Amygdala (tissue), 56 donors: ENCODE results near the gene PLEKHF1.
"Not testable (repeated sequence)": the region's sequence is repeated elsewhere in the genome, so short reads cannot be mapped to it uniquely, and the experiment has no call there.

Experiments
- DNase-seq, 56 donors: peaks; one replicate each; lab custom pipeline; 2025; lab: John Stamatoyannopoulos, UW

PLEKHF1 gene

DNA sequence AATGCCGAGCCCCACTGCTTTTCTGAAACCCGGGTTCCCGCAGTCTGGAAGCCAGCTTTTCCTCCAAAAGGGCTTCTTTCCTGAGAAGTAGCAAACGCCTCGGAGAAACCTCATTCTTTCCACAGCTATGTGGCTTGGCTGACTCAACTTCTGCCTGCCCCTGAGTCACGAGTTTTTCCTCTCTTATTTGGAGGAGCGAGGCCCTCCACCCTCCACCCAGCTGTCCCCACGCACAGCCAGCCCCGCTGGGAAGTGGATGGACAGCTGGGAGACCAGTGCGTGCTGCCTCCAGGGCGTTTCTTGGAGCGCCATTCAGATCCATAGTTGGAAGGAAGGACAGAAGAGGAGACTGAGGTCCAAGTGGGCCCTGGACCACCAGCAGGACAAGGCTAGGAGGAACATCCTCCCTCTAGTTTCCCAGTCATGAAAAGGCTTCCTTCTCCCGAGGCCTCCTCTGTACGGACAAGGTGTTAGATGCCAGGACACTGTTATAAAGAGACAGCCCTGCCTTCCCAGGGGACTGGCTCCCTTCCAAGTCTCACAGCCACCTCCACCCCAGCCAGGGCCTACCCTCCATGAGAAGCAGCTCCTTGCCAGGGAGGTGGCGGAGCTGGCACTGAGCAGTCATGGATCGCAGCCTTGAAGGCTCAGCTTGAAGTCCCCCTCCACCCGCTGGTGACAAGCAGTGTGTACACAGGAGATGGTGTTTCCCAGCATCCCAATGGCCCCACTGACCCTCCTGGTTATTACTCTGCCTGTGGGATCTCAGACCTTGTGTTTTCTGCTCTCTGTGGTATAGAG, 2.5 kb upstream of the PLEKHF1 start:
- peak in 8 of 56 donors; percentile 16 to 47 (median 32) for DNase-seq

GRCh38 chr19:29663861-29664752, 1.2 kb upstream of the PLEKHF1 start:
- no peak for DNase-seq

DNA sequence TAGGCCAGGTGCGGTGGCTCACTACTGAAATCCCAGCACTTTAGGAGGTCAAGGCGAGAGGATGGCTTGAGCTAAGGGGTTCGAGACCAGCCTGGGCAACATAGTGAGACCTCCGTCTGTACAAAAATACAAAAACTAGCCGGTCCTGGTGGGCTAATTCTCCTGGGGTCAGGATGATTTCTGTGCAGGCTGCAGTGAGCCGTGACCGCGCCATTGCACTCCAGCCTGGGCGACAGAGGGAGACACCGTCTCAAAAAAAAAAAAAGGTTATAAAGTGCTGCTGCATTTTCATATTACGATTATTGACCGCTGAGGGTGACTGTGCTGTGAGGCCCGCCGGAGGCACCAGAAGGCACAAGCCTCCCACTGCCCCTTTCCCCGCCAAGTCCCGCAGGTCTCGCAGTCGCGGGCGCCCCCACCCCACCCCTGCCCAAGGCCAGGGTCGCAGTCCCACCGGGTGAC, 477 bp upstream of the PLEKHF1 start:
- DNase-seq: no peak

DNA sequence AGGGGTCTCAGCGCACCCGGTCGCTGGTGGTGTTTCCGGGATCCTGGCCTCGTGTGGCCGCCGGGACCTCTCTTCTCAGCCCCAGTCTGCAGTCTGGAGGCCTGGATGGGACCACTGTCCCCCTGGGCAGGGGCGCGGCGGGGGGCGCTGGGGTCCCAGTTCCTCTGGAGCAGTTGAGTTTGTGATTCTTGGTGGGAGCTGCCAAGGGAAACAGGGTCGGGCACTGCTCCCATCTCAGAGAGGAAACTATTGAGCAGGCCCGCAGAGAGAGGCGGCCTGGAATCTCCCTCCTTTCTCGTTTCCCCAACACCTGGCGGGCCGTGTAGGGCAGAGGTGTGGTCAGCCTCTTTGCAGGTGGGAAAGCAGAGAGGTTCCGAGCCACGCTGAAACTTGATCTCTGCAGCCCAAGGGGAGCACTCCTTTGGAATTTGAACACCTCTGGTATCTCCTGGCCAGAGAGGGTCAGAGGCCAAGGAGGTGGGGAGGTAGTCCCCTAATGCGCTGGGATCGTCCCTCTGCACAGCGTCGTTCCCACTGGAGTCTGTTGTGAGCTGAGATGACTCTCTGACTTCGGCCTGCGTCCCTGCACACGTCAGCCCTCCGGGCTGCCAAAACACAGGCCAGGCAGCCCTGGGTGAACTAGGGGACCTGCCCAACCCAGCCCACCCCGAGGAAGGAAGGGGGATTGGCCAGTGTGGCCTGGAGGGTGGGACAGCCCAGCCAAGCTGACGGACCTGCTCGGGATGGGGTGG, 741 bp downstream of the PLEKHF1 start:
- peak in 2 of 56 donors; percentile 21 to 43 for DNase-seq

- DNase-seq: peak in 3 of 56 donors; percentile 15 to 46 (median 45)
These were observed 1.5 kb downstream of the PLEKHF1 start for GRCh38 chr19:29666578-29667386.

DNA sequence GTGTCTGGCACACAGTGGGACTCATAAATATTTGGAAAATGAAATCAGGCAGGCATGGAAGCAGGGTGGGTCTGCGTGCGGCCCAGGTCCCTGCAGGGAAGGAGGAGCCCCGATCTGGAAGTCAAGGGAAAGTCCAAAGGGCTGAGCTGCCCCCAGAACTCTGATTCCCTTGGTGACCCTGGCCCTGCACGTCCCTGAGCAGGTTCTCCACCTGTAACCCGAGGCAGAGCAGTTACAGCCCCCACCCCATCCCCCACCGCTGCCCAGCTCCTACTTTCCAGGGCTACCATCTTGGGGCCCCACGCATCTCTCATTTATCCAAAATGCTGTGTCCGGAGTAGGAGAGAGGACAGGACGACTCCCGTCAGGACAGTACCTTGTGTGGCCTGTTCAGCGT, 2.1 kb downstream of the PLEKHF1 start:
- DNase-seq: no peak

GRCh38 chr19:29667901-29668341, 2.7 kb downstream of the PLEKHF1 start:
- no peak for DNase-seq

- no peak for DNase-seq
These were observed 3.7 kb downstream of the PLEKHF1 start for GRCh38 chr19:29668746-29669609.

DNA sequence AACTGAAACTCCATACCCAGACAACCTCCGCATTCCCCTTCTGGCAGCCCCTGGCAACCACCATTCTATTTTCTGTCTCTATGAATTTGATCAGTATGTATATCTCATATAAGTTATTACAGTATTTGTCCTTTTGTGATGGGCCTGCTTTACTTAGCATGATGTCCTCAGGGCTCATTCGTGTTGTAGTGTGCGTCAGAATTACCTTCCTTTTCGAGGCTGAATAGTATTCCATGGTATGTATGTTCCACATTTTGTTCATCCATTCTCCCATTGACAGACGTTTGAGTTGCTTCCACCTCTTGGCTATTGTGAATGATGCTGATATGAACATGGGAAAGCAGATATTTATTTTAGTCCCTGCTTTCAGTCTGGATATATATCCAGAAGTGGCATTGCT, 5.0 kb downstream of the PLEKHF1 start:
- DNase-seq: no peak

- not testable (repeated sequence) for DNase-seq
These were observed 5.7 kb downstream of the PLEKHF1 start for GRCh38 chr19:29671026-29671392.

DNA sequence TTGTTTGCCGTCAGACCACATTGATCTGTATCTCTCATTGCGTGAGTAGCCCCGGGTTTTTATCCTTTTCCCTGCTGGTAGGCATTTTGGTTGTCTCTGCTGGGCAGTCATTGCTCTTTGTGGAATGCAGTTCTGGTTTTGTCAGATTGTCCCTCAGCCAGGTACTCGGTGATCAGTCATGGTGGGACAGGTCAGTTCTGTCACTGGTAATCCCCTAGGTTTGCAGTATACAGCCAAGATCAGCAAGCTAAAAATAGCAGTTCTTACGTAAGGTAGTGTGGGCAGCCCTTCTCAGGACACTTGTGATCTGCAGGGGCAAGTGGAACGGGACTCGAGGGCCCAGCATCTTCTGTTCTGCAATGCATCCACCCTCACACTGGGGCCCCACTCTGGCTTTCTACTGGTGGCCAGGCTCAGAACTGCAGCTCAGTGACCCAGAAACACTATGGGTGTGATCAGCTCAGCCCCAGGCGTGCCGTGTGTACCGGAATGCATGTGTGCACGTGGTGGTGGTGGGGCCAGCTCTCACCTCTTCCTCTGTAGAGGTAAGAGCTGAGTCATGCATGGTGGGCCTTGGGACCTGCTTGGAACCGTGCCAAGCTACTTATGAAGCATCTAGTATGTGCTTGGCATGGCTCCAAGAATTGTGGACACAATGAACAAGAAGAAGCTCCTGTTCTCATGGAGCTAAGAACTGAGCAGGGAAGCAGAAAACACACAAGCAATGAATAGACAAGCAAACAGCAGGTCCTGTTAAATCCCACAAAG, 6.3 kb downstream of the PLEKHF1 start:
- peak in 1 of 56 donors; percentile 84 for DNase-seq

- no peak for DNase-seq
These were observed 7.2 kb downstream of the PLEKHF1 start for GRCh38 chr19:29672319-29672932.

GRCh38 chr19:29672933-29673336, 7.7 kb downstream of the PLEKHF1 start:
- no peak for DNase-seq

DNA sequence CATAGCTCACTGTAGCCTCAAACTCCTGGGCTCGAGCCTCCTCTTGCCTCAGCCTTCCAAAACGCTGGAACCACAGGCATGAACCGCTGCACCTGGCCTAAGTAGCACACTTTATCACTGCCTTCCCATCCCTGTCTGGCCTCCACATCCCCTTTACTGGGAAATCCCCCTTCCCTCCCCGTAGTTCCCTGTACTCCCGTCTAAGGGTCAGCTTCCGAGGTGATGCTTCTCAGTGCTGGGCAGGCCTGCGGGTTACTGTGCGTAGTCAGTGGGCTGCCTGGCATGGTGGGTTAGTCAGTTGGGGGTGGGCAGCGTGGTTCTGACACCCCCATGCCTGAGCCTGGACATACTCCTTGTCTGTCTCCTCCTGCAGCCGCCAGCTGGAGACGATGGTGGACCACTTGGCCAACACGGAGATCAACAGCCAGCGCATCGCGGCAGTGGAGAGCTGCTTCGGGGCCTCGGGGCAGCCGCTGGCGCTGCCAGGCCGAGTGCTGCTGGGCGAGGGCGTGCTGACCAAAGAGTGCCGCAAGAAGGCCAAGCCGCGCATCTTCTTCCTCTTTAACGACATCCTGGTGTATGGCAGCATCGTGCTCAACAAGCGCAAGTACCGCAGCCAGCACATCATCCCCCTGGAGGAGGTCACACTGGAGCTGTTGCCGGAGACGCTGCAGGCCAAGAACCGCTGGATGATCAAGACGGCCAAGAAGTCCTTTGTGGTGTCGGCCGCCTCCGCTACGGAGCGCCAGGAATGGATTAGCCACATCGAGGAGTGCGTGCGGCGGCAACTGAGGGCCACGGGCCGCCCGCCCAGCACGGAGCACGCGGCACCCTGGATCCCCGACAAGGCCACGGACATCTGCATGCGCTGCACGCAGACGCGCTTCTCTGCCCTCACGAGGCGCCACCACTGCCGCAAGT, 8.4 kb downstream of the PLEKHF1 start:
- no peak for DNase-seq

DNA sequence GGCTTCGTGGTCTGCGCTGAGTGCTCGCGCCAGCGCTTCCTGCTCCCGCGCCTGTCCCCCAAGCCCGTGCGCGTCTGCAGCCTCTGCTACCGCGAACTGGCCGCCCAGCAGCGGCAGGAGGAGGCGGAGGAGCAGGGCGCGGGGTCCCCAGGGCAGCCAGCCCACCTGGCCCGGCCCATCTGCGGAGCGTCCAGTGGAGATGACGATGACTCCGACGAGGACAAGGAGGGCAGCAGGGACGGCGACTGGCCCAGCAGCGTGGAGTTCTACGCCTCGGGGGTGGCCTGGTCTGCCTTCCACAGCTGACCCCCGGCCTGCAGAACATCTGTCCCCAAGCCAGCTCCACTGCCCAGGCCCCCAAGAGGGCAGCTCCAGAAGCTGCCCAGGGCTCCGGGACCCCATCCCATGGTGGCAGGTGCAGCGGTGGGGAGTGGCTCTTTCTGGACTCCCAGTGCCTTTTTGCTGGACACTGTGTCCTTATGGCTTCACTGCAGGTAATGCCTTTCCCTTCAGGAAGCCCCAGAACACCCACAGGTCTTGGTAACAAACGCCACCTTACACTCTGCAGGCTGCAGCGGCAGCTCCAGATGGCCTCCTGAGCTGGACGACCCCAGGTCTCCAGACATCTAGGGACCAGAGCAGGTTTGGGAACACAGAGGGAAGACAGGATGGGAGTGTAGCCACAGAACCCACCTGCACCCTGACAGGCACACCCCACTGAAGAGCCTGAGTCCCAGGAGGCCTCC, 9.3 kb downstream of the PLEKHF1 start:
- no peak for DNase-seq
